ENCODE results near the gene RNF43. TPM values are rescaled to one million over a fixed set of nuclear protein-coding genes. Genes with fewer than 3 reads are reported as not detected.

RNF43 gene
- total and polyA plus RNA-seq, 2 of the 13 experiments (the other 11 are each of a cell fraction or from before 2014, with no cell fraction given): 31.0 to 53.4 TPM

DNA sequence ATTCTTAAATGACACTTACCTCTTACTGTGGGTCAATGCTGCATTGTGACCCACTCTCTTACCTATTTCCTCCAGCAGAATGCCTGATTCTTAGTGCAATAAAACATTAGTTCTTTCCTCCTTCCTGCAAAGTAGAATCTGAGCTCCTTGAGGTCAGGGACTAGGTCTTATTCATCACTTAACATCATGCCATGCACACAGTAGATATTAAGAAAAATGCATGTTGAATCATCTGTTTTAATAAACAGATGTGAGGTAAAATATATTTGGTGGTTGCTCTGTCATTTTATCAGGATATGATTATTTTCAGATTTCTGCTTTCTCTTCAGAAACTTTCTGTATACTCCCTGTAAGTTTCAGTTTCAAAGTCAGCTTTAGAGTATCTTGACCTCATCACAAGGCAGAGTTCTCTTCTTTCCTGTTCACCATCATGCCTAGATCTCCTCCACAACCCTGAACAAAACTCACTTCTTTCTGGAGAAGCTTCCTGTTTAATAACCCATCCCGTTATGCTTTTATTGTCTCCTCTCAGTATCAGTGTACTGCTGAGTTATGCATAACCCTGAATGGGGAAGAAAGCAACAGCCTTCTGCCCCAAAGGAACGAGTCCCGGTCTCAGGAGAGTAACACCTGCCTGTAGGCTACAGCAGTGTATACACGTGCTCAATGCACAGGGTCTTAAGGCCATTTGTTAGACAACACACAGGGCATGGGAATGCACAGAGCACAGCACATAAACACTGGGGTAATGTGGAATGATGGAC lies 35.0 kb downstream of the RNF43 start (continued):
- TF ChIP-seq ZNF496 (CRISPR knock-in tag; IDR thresholded peaks at IDR 0.05; ENCODE audit: insufficient replicate concordance) (no peak), ZZZ3 (CRISPR knock-in tag; IDR thresholded peaks at IDR 0.05; ENCODE audit: borderline replicate concordance) (no peak), MED1 (CRISPR knock-in tag; IDR thresholded peaks at IDR 0.05) (peak; percentile 76; the same call in 1 of the 2 replicates), SOX13 (IDR thresholded peaks at IDR 0.05) (no peak), SOX13 (CRISPR knock-in tag; conservative IDR thresholded peaks at IDR 0.05 in 1 of 2, IDR thresholded peaks at IDR 0.05 in 1 of 2) (peak in 1 of 2 experiments; percentile 62; a peak in 1 of 4 replicates), ZNF616 (CRISPR knock-in tag; IDR thresholded peaks at IDR 0.05; ENCODE audit: low read depth) (no peak), KDM1A (CRISPR knock-in tag; IDR thresholded peaks at IDR 0.05) (no peak), PCBP2 (optimal IDR thresholded peaks at IDR 0.05; ENCODE audit: low read depth, low read length, poor library complexity, severe bottlenecking) (no peak), ZNF136 (CRISPR knock-in tag; IDR thresholded peaks at IDR 0.05; ENCODE audit: low read depth) (0 out of 2 replicates have a peak, but pooled peaks have one; percentile 40), MXI1 (IDR thresholded peaks at IDR 0.05; ENCODE audit: borderline replicate concordance, low read depth, low read length) (peak; percentile 78; the same call in 1 of the 3 replicates), PHF20 (CRISPR knock-in tag; IDR thresholded peaks at IDR 0.05) (no peak), CCDC6 (CRISPR knock-in tag; IDR thresholded peaks at IDR 0.05) (peak; percentile 84), TARDBP (CRISPR knock-in tag; IDR thresholded peaks at IDR 0.05) (peak; percentile 64; the same call in 1 of the 2 replicates), GATAD2A (CRISPR knock-in tag; IDR thresholded peaks at IDR 0.05) (peak; percentile 85), SP2 (CRISPR knock-in tag; IDR thresholded peaks at IDR 0.05) (no peak), ZBED4 (CRISPR knock-in tag; IDR thresholded peaks at IDR 0.05; ENCODE audit: borderline replicate concordance) (peak; percentile 17; the same call in 1 of the 2 replicates), ZNF775 (CRISPR knock-in tag; IDR thresholded peaks at IDR 0.05; ENCODE audit: borderline replicate concordance) (no peak), FOXP4 (CRISPR knock-in tag; IDR thresholded peaks at IDR 0.05) (no peak), MAZ (IDR thresholded peaks at IDR 0.05; ENCODE audit: borderline replicate concordance, low read depth, low read length) (no peak), MAZ (CRISPR knock-in tag; IDR thresholded peaks at IDR 0.05; ENCODE audit: low read depth) (no peak), SIN3B (IDR thresholded peaks at IDR 0.05; ENCODE audit: low read length) (no peak), ZNF468 (CRISPR knock-in tag; IDR thresholded peaks at IDR 0.05) (no peak), MXD4 (CRISPR knock-in tag; IDR thresholded peaks at IDR 0.05) (0 out of 2 replicates have a peak, but pooled peaks have one; percentile 57)
- TF ChIP-seq, protein P1, sequence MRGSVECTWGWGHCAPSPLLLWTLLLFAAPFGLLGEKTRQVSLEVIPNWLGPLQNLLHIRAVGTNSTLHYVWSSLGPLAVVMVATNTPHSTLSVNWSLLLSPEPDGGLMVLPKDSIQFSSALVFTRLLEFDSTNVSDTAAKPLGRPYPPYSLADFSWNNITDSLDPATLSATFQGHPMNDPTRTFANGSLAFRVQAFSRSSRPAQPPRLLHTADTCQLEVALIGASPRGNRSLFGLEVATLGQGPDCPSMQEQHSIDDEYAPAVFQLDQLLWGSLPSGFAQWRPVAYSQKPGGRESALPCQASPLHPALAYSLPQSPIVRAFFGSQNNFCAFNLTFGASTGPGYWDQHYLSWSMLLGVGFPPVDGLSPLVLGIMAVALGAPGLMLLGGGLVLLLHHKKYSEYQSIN (CRISPR knock-in tag; IDR thresholded peaks at IDR 0.05; ENCODE audit: borderline replicate concordance): no peak
